ENCODE data around the gene SHH.

The SHH gene

GRCh38 chr7:155811560-155811894 lies 736 bp downstream of the SHH start:
- no peaks in the 10 kb centered on the region for H3K79me2 ChIP-seq (ENCODE audit: insufficient read depth, low read length)

GRCh38 chr7:155810770-155811559 lies 1.3 kb downstream of the SHH start:
- Histone ChIP-seq H3K27me3 (ENCODE audit: insufficient read depth, low read length, poor library complexity, severe bottlenecking) (no peaks in the 10 kb centered on the region), H3K9ac (ENCODE audit: low read depth, low read length, poor library complexity, severe bottlenecking) (no peak overlapping the region), H3K36me3 (ENCODE audit: insufficient read depth, low read length) (no peaks in the 10 kb centered on the region), H2AFZ (ENCODE audit: low read length) (no peak overlapping the region), H3K4me2 (ENCODE audit: low read depth, low read length, poor library complexity, severe bottlenecking) (no peak overlapping the region), H3K4me3 (ENCODE audit: low read length, poor library complexity, severe bottlenecking) (no peak overlapping the region), H3K4me1 (ENCODE audit: insufficient read depth, low read length, poor library complexity, severe bottlenecking) (no peaks in the 10 kb centered on the region), H3K79me2 (ENCODE audit: insufficient read depth, low read length) (no peaks in the 10 kb centered on the region), H3K9me3 (ENCODE audit: insufficient read depth, low read depth, low read length) (no peaks in the 10 kb centered on the region), H4K20me1 (ENCODE audit: insufficient read depth, low read length, poor library complexity, severe bottlenecking) (no peaks in the 10 kb centered on the region), H3F3A (ENCODE audit: low read depth) (no peaks in the 10 kb centered on the region), H3K9me2 (replicated peaks; ENCODE audit: low read depth, low read length) (no peaks in the 10 kb centered on the region)
- TF ChIP-seq EZH2phosphoT487 (IDR thresholded peaks at IDR 0.05; ENCODE audit: borderline replicate concordance) (no peak), CTCF (conservative IDR thresholded peaks at IDR 0.05; ENCODE audit: low read length) (no peak)

More at GRCh38 chr7:155811560-155811894, 736 bp downstream of the SHH start:
- no peaks in the 10 kb centered on the region for H3K36me3 ChIP-seq (ENCODE audit: insufficient read depth, low read length)
- no peak overlapping the region for H3K9ac ChIP-seq (ENCODE audit: low read depth, low read length, poor library complexity, severe bottlenecking)
- H3K4me2 ChIP-seq (ENCODE audit: low read depth, low read length, poor library complexity, severe bottlenecking) = no peak overlapping the region
- no peak overlapping the region for H3K4me3 ChIP-seq (ENCODE audit: low read length, poor library complexity, severe bottlenecking)
- no peaks in the 10 kb centered on the region for H3K27me3 ChIP-seq (ENCODE audit: insufficient read depth, low read length, poor library complexity, severe bottlenecking)
- H3K9me2 ChIP-seq (replicated peaks; ENCODE audit: low read depth, low read length) = no peaks in the 10 kb centered on the region
- TF ChIP-seq CTCF (conservative IDR thresholded peaks at IDR 0.05; ENCODE audit: low read length) = no peak
- no peak for TF ChIP-seq EZH2phosphoT487 (IDR thresholded peaks at IDR 0.05; ENCODE audit: borderline replicate concordance)
- H3K9me3 ChIP-seq (ENCODE audit: insufficient read depth, low read depth, low read length) = no peaks in the 10 kb centered on the region
- no peaks in the 10 kb centered on the region for H3K4me1 ChIP-seq (ENCODE audit: insufficient read depth, low read length, poor library complexity, severe bottlenecking)
- H3F3A ChIP-seq (ENCODE audit: low read depth) = no peaks in the 10 kb centered on the region
- no peaks in the 10 kb centered on the region for H4K20me1 ChIP-seq (ENCODE audit: insufficient read depth, low read length, poor library complexity, severe bottlenecking)
- H2AFZ ChIP-seq (ENCODE audit: low read length) = no peak overlapping the region

GRCh38 chr7:155809947-155810769 lies 2.1 kb downstream of the SHH start:
- no peak overlapping the region for H3K4me2 ChIP-seq (ENCODE audit: low read depth, low read length, poor library complexity, severe bottlenecking)
- H3K4me3 ChIP-seq (ENCODE audit: low read length, poor library complexity, severe bottlenecking) = no peak overlapping the region
- no peaks in the 10 kb centered on the region for H4K20me1 ChIP-seq (ENCODE audit: insufficient read depth, low read length, poor library complexity, severe bottlenecking)
- no peaks in the 10 kb centered on the region for H3K79me2 ChIP-seq (ENCODE audit: insufficient read depth, low read length)
- TF ChIP-seq CTCF (conservative IDR thresholded peaks at IDR 0.05; ENCODE audit: low read length) (no peak), EZH2phosphoT487 (IDR thresholded peaks at IDR 0.05; ENCODE audit: borderline replicate concordance) (no peak)
- H3F3A ChIP-seq (ENCODE audit: low read depth) = no peaks in the 10 kb centered on the region
- no peak overlapping the region for H2AFZ ChIP-seq (ENCODE audit: low read length)
- H3K36me3 ChIP-seq (ENCODE audit: insufficient read depth, low read length) = no peaks in the 10 kb centered on the region
- no peaks in the 10 kb centered on the region for H3K9me3 ChIP-seq (ENCODE audit: insufficient read depth, low read depth, low read length)
- peaks cover 4% of the 10 kb centered on the region for H3K4me1 ChIP-seq (ENCODE audit: insufficient read depth, low read length, poor library complexity, severe bottlenecking)
- no peak overlapping the region for H3K9ac ChIP-seq (ENCODE audit: low read depth, low read length, poor library complexity, severe bottlenecking)
- H3K9me2 ChIP-seq (replicated peaks; ENCODE audit: low read depth, low read length) = no peaks in the 10 kb centered on the region
- no peaks in the 10 kb centered on the region for H3K27me3 ChIP-seq (ENCODE audit: insufficient read depth, low read length, poor library complexity, severe bottlenecking)

Data from Loucy (cell line).